HG03432 (cell line): ENCODE data around the gene CHI3L1.

ENCODE experiments used
- ATAC-seq: cut with Tn5 transposase; IDR thresholded peaks from one replicate; pipeline ENCODE4 v1.9.1; 2021; ENCODE audit warnings: mild to moderate bottlenecking, moderate library complexity; ENCODE audit not compliant: unreplicated experiment

Gene CHI3L1

DNA sequence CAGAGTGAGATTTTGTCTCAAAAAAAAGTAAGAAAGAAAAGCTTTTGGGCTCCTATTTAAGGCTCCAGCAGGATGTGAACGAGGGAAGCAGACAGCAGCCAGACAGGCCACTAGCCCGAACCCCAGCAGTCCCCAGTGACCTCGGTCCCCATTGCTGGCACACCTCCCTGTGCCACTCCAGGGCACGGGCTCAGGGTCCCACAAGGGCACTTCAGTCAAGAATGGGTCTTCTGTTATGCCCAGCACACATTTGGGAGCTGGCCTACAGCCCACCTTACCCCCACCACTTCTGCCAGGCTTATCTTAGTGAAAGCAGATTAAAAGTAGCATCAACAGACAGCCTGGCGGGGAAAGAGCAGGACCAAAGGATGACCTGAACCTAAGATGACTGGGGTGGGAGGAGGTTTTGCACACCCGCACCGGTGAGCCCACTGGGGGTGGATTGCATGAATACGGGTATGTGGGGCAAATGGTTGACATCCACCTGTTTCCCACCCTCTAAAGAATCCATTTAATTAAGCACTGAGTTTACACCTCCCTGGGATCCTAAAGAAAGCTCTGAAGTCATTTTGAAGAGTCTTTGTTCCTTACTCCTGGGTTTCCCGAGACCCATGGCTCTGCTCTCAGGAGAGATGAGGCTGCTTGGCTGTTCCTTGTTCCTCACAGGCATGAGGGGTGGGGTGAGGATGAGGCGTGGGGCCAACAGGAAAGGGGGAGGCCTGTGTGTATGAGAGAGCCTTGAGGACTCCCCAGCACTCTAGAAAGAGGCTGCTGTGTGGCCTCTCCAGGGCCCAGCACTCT is 4.7 kb downstream of the CHI3L1 start:
- no peak for ATAC-seq

- ATAC-seq = no peak
Observed at GRCh38 chr1:203180611-203181330, 5.7 kb downstream of the CHI3L1 start.

- ATAC-seq = no peak
Observed at GRCh38 chr1:203179667-203180005, 6.9 kb downstream of the CHI3L1 start.

DNA sequence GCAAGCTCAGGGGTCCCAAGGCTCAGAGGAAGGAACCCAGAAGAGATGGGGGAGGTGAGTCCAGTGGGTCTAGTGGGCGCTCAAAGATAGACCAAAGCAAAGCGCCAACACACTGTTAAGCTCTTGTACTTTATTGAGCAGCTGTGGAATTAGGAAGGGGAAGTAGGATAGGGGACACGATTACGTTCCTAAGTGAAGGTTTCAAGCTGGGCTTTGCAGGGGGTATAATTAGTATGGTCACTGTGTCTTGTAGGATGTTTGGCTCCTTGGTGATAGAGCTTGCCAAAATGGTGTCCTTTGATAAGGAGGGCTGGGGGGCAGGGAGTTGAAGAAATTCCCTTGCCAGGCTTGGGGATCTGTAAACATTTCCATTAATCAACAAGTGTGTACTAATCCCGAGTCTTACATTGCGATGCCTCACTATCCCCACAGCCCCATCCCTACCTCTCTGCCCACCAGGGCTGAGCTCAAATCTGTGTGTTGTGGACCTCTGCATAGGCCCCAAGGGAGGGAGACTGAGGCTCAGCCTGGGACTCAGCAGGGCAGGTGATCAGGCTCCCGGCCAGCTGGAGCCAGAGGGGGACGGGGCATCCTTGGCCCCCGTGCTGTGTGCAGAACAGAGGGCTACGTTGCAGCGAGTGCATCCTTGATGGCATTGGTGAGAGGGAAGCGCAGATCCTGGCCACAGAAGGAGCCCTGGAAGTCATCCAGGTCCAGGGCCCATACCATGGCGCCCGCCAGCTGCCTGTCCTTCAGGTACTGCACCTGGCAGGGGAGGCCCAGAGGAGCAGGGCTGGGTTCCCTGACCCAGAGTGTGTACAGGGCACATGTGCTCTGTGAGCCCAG is 7.5 kb downstream of the CHI3L1 start:
- no peak for ATAC-seq

GRCh38 chr1:203178083-203178482 is 8.4 kb downstream of the CHI3L1 start:
- ATAC-seq = no peak

DNA sequence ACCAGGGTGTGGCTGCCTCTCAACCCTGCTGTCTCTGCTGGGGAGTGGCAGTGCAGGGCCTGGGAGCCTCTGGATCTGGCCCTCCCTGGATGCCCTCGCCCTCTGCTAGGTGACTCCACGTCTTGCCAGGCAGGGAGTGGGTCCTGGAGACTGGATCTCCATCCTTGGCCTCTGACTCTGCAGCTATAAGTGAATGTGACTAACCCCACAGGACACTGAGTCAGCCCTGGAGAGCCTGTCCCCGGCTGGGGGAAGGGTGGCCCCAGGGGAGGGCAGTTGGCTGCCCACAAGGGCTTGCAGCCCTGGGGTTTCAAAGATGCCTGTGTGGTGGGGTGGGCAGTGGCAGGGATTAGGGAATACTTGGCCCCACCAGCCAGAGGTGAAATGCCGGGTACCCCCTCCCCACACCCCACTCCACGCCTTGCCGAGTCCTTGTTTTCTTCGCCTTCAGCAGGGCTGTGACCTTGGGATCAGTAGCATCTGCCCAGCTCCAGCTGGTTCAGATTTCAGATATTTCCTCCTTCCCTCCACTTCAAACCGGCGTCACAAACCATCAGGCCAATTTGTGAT is 8.9 kb downstream of the CHI3L1 start:
- no peak for ATAC-seq

GRCh38 chr1:203177036-203177405 is 9.5 kb downstream of the CHI3L1 start:
- no peak for ATAC-seq

GRCh38 chr1:203176273-203177035 is 10.1 kb downstream of the CHI3L1 start:
- no peak for ATAC-seq

- ATAC-seq = no peak
Observed at GRCh38 chr1:203175827-203176241, 10.7 kb downstream of the CHI3L1 start.

GRCh38 chr1:203175237-203175826 is 11.2 kb downstream of the CHI3L1 start, which contains the start of gene MYBPH:
Gene MYBPH, minus strand, starts transcription at chr1:203175826. Its CDS starts 71 bp downstream, at chr1:203175755.
- no peak for ATAC-seq

GRCh38 chr1:203174324-203174985 is 12.0 kb downstream of the CHI3L1 start:
- ATAC-seq = no peak

DNA sequence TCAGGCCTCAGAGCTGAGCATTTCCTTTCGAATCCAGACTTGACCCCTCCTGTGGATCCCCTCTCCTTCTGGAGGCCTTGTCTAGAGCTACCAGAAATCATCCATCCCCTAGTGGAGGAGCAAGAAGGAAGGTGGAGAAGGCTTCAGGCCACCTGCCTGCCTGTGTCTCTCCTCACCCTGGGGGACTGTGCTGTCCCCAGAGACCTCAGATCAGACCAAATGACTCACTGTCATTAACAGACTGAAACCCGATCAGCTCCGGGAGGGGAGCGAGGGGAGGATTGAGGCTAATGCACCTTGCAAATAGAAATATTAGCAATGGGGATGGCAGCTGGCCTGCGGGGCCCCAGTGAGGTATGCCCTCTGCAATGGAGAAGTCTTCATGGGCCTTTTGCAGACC is 12.9 kb downstream of the CHI3L1 start:
- ATAC-seq = peak; percentile 92

- ATAC-seq = no peak
Observed at GRCh38 chr1:203173011-203173555, 13.4 kb downstream of the CHI3L1 start.

DNA sequence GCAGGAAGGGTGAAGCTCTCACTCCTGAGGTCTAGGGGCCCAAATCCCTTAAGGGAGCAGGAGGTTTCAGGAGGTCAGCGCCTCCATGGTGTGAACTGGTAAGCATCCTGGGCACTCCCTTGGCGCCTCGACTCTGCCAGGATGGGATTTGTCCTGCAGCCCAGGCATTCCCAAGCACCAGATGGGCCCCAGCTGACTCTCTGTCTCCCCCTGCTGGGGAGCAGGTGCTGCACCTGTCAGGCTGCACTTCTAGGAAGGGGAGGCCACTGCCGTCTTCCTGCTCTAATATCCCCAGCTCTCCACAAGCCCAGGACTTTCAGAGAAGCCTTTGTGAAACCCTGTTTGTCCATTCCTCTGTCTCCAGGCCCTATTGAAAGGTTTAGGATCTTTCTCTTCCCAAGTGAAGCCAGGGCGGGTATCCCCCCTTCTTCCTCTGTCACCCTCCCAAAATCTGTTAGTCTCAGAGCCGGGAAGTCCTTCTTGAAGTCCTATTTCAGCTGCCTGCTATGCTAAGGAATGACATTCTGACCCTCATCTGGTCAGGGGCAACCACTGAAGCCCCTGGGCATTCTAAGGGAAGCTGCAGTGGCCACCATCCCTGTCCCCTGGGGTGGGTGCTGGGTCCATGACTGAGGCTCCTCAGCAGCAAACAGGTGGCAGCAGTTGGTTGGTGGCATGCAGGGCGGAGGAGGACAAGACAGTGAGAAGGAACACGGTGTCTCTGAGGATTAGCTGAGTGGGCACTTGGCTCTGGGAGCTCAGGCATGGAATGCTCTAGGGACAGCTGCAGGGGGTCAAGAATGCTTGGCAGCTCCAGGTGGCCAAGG is 14.1 kb downstream of the CHI3L1 start:
- no peak for ATAC-seq

- ATAC-seq = no peak
Observed at GRCh38 chr1:203171341-203172183, 14.9 kb downstream of the CHI3L1 start.

DNA sequence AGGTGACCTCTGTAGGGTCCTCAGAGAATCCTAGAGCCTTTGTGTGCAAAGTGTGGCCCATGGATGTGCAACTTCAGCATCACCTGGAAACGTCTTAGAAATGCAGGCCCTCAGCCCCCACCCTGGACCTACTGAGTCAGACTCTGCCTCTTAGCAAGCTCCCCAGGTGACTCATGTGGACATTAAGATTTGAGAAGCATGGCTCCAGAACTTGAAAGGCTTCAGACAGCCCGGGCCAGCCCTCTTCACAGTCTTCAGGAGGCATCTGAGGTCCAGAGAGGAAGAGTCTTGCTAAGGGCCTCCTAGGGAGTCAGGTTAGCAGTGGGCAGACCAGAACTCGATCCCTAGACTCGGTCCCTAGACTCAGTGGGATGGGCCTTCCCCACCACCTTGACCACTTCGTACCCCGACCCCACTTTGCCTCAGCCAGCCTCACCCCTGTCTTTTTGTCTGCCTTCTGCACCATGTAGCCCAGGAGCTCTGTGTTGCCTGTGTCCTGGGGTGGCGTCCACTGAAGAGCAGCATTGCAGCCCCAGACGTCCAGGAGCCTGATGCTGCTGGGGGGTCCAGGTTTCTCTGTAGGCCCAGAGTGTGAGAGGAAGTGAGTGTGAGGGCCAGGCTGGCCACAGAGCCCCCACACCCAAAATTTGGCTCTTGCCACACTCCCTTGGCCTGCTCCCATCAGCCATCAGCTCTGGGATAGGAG is 15.7 kb downstream of the CHI3L1 start:
- ATAC-seq = no peak
